NAMALWA (cell line): ENCODE data around the gene LZTR1.
A peak's percentile ranks its signal among the peaks of the same experiment; 100 is the strongest.
"Not testable (repeated sequence)": the region's sequence is repeated elsewhere in the genome, so short reads cannot be mapped to it uniquely, and the experiment has no call there.

Source experiments
- DNase-seq: peaks from one replicate; pipeline ENCODE4 v3.0.0-alpha.2; 2015; ENCODE audit warnings: low spot score

Gene LZTR1

GRCh38 chr22:20996598-20997535, 14.8 kb downstream of the LZTR1 start:
- no peak for DNase-seq

DNA sequence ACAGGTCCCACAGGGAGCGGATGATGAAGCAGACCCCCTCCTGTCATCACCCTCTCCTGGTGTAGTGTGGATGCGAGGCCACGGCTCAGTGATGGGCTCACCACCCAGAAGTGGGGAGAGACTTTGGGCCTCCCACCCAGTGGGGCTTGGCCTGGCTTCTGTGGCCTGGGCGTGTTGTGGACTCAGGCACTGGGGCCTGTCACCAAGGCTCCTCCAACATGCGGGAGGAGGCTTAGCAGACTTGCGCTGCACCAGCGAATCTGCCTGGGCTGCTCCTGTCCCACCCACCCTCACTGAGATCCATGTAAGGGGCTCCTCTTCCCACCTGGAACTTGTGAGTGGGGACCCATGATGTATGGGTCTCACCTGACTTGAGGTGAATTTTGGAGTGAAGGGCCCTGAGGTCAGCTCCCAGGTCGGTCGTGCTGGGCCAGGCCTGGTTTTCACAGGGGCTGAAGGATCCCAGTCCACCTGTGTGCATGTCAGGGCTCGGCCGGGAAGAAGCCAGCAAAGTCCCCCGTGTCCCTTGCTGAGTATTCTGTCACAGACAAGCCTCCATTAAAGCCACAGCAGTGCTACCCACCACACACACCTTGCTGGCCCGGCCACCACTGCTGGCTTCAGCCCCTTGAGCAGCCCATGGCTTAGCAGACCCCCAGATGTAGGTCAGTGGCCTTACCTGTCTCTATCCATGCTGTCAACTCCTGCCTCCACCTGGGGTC, 15.6 kb downstream of the LZTR1 start:
- no peak for DNase-seq

- no peak for DNase-seq
These were observed 16.6 kb downstream of the LZTR1 start for GRCh38 chr22:20998411-20999336.

GRCh38 chr22:20999350-21000206, 17.5 kb downstream of the LZTR1 start:
- no peak for DNase-seq

- no peak for DNase-seq
These were observed 18.3 kb downstream of the LZTR1 start for GRCh38 chr22:21000207-21000986.

DNA sequence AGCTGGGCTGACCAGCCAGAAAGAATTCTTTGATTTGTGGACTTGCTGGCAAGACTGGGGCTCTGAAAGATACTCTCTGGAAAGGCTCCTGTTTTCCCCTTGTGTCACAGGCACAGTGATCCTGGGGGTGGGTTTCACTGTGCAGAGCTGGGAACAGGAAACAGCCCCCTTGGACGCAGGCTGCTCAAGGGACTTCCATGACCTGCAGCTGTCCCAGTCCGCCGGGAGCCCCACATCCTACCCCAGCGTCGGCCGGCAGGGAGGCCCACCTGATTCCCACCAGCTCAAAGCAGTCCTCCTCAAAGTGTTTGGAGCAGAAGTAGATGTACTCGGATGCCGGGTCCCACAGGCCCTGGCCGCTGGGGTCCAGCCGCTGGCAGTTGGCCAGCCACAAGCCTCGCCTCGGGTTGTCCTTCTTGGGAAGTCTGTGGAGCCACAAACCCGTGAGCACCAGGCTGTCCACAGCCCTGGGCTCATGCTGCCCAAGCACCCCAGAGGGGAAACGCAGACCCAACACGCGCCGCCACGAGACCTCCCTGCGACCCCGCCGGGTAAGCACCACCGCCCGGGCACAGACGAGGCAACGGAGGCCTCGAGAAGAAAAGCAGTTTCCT, 19.0 kb downstream of the LZTR1 start:
- DNase-seq, result no peak

GRCh38 chr22:21001601-21002325, 19.7 kb downstream of the LZTR1 start, which contains the start of gene THAP7:
Gene THAP7 (minus strand): TSS chr22:21002118. CDS start chr22:21001911, 207 bp downstream.
- peak; percentile 97 for DNase-seq

DNA sequence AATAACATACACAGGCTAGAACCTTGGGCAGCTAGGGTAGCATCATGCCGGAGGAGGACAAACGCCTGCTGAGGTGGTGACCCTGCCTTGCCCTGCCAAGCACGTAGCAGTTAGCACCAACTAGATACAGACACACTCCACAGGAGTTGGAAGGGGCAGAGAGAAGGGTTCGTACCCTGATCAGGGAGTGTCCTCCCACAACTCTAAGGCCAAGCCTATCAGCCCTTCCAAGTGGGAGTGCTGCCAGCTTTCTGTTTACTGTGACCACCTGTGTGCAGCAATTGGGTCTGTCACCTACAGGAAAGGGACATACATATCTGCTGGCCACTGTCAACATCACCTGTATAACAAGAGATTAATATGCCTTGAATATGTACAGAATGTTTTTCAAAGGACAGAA, 21.7 kb downstream of the LZTR1 start:
- DNase-seq, result no peak

DNA sequence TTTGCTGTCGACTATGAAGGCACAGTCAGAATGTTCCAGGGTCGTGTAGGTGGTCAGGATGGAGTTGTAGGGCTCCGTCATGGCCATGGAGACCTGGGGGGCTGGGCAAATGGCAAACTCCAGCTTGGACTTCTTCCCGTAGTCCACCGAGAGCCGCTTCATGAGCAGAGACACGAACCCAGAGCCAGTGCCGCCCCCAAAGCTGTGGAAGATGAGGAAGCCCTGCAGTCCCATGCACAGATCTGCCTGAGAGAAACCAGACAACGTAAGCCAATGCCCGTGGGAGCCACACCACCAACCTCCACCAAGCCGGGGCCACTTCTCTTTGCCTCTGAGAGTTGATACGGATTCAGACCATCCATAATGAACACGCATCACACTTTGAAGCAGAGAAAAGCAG, 27.1 kb downstream of the LZTR1 start:
- not testable (repeated sequence) for DNase-seq

DNA sequence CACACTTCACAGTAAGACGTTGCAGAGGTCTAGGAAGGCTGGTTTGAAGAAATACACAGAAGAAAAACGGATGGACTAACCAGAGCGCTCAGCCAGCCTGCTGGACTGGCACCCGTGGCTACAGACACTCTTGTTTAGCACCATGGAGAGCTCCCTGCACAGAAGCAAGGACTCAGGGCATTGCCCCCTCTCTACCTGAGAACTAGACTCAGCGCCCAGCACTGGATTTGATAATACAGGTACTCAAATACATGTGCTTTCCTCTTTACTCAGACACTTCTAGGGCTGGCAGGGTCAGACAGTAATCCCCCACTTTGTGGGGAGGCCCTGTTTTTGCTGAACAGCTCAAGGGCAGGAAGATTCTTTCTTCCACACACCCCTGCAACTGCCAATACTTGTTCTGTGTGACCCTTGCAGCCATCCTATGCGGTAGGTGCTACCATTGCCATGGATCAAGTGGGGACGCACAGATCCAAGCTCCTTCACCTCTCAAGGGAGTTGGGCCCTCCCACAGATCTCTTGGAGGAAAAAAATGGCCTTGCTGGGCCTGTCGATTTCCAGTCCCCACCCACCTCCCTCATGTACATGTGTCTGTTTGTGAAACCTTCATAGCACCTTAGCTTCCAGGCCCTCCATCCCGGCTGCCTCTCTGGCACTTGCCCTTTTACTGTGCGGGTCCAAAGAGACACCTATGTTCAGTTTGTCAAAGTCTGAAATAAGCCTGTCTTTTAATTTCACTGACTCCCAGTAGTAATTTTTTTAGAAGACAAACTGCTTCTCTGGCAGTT, 27.7 kb downstream of the LZTR1 start:
- peak; percentile 63 for DNase-seq

DNA sequence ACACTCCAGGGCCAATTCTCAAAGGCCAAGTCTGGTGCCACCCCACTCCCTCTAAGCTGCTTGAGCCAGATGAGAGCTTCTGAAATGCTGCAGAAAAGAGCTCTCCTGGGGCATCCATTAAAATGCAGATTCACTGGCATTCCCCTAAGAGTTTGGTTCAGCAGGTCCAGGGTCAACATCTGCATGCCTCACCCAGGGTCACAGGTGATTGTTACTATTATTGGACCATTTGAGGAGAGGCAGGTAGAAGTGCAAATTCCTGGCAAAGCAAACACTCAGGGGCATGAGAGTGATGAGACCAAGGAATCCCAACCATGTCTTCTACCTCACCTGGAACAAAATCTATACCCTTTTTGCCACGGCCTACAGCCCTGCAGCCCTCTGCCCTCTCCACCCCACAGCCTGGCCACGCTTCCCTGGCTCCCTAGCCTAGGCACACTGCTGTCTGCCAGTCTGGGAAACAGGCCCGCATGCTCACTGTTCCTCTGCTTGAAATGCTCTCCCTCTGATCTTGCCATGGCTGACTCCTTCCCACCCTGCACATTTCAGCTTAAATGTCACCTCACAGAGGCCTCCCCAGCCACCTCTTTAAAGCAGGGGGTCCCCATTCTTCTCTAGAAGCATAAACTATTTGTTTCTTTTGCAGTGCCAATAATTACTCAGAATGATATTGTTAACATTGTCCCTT, 28.5 kb downstream of the LZTR1 start:
- DNase-seq, result no peak

DNA sequence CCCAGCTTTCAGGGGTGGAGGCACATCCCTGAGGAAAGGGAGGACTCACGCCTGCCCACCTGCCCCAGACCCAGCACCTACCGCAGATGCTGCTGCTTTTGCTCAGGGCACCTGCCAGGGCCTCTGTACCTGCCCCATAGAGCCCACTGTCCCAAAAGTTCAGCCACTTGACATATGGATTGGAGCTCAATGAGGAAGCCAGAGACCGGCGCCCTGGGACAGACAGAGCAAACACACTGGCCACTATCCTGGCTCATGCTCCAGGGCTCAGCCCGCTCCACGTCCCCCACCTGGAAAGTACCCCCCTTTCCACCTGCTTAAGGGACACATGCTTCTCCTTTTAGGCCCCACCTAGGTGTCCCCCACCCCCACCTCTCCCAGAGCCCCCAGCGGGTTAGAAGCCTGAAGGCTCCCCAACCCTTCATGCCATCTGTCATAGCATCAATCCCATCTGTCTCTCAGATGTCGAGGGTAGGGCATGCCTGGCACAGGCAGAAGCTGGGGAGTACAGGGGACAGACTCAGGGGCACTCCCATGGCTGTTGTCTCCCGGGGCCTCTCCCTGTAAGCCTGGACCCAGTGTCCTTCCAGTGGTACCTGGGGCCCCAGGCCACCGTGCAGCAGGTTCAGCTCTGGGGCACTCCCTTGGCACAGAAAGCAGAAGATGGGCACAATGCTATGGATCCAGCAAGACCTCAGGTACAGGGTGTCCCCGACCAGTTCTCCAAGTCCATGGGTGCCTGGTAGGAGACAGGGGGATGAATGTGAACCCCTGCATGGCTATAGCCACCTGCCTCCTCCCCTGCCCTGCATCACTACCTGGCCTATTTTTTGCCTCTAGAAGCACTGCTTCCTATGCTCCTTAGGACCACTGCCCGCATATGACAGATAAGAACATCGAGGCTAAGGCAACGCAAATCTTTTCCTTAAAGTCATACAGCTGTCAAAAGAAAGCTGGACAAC, 30.6 kb downstream of the LZTR1 start:
- DNase-seq, result no peak

DNA sequence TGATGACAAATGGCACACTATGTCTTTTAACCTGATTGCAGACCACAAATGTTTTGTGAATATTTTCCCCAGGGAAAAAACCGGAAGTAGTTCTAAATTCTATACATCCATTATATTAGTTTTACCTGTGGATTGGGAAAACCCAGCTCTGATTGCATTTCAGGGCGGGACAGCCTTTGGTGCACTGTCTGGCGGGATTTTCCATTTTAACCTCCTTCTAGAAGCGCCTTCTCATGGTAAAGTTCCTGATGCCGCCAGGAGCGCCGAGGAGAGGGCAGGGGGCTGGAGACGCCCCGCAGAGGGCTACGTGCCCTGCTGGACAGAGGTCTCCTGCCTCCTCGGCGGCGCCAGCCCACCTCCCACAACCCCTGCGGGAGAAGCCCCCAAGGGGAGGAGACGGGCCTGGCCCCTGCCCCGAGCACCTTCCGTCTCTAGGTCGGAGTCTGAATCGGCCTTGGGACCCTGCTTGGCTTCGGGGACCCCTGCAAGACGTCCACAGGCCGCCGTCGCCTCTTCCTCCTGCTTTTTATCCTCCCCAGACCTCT, 31.6 kb downstream of the LZTR1 start:
- DNase-seq, result no peak

GRCh38 chr22:21014202-21014725, 32.2 kb downstream of the LZTR1 start:
- DNase-seq, result peak; percentile 90

DNA sequence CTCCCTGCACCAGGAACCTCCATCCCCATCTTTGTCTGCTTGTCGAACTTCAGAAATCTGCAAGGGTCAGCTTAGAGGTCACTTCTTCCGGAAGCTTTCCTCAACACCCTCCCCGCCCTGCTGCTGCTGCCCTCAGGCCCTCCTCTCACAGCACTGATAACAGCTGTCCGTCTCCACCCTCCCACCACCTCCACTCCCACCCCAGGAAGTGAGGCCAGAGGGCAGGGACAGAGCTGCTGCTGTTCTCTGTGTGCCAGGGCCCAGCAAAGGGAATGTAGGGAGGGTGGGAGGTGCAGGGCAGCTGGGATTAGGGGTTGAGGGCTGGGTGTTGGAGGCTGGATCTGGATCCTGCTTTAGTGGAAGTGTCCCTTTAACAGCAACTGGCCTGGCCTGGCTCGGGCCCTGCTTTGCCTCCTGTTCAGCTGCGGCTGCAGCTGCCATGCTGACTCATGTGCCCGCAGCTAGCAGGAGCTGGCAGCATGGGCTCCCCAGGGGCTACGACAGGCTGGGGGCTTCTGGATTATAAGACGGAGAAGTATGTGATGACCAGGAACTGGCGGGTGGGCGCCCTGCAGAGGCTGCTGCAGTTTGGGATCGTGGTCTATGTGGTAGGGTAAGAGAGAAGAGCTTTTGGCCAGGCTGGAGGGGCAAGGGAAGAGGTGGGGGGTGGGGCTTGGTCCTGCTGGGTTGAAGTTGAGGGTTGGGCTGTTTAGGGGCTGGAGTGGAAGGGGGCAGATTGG, 32.8 kb downstream of the LZTR1 start, which contains the start of gene P2RX6:
TSS of gene P2RX6 (plus strand) at position 440 of the 740 bp plus-strand sequence. CDS start at position 450, 10 bp downstream.
- no peak for DNase-seq
